ENCODE measurements around the gene ZNF227.

- TF ChIP-seq CTCF (IDR thresholded peaks at IDR 0.05) (no peak), POLR2A (IDR thresholded peaks at IDR 0.05) (no peak)
These were observed 15.6 kb upstream of the ZNF227 start for GRCh38 chr19:44196772-44197171.

All from Peyer's patch (tissue), 4 donors.